ENCODE data around the gene CNTD1. TPM values are rescaled to one million over a fixed set of nuclear protein-coding genes. Genes with fewer than 3 reads are reported as not detected.
A peak's percentile ranks its signal among the peaks of the same experiment; 100 is the strongest.

Gene CNTD1
- total RNA-seq, 4 donors from 2014 or later = not detected

- Histone ChIP-seq H3K4me1 (peaks cover 0 to 17% (median 9%) of the 10 kb centered on the region in 4 donors), H3K4me3 (no peak overlapping the region), H3K27me3 (no peaks in the 10 kb centered on the region), H3K27ac (no peak overlapping the region), H3K9me3 (no peaks in the 10 kb centered on the region), H3K36me3 (peaks cover 0 to 73% (median 0%) of the 10 kb centered on the region in 3 donors)
- TF ChIP-seq CTCF (IDR thresholded peaks at IDR 0.05) = peak; percentile 4 to 64 (median 52)
- no peak for TF ChIP-seq POLR2A (IDR thresholded peaks at IDR 0.05)
- peak; percentile 46 to 80 (median 72) for DNase-seq
These were observed 21.4 kb downstream of the CNTD1 start for GRCh38 chr17:42819939-42820535.

- Histone ChIP-seq H3K4me3 (no peak overlapping the region), H3K9me3 (no peaks in the 10 kb centered on the region), H3K27ac (no peak overlapping the region), H3K4me1 (peaks cover 0 to 17% (median 9%) of the 10 kb centered on the region in 4 donors), H3K27me3 (no peaks in the 10 kb centered on the region), H3K36me3 (peaks cover 0 to 62% (median 0%) of the 10 kb centered on the region in 3 donors)
- TF ChIP-seq CTCF (IDR thresholded peaks at IDR 0.05) = no peak
- TF ChIP-seq POLR2A (IDR thresholded peaks at IDR 0.05) = no peak
- DNase-seq = no peak
These were observed 22.5 kb downstream of the CNTD1 start for GRCh38 chr17:42821176-42821575.

- peaks cover 0 to 14% (median 9%) of the 10 kb centered on the region in 4 donors for H3K4me1 ChIP-seq
- H3K4me3 ChIP-seq = no peak overlapping the region
- DNase-seq = no peak
- H3K36me3 ChIP-seq = no peaks in the 10 kb centered on the region
- H3K9me3 ChIP-seq = no peaks in the 10 kb centered on the region
- H3K27me3 ChIP-seq = no peaks in the 10 kb centered on the region
- no peak overlapping the region for H3K27ac ChIP-seq
- TF ChIP-seq CTCF (IDR thresholded peaks at IDR 0.05) (no peak), POLR2A (IDR thresholded peaks at IDR 0.05) (no peak)
These were observed 28.8 kb downstream of the CNTD1 start for GRCh38 chr17:42827472-42827871.

- H3K4me3 ChIP-seq = no peak overlapping the region
- H3K4me1 ChIP-seq = peaks cover 0 to 18% (median 3%) of the 10 kb centered on the region in 4 donors
- H3K27me3 ChIP-seq = no peaks in the 10 kb centered on the region
- no peaks in the 10 kb centered on the region for H3K9me3 ChIP-seq
- H3K36me3 ChIP-seq = peaks cover 0 to 9% (median 0%) of the 10 kb centered on the region in 3 donors
- TF ChIP-seq CTCF (IDR thresholded peaks at IDR 0.05) (no peak), POLR2A (IDR thresholded peaks at IDR 0.05) (no peak)
- DNase-seq = no peak
- no peak overlapping the region for H3K27ac ChIP-seq
These were observed 32.3 kb downstream of the CNTD1 start for GRCh38 chr17:42830971-42831370.

GRCh38 chr17:42832213-42832933 lies 33.7 kb downstream of the CNTD1 start:
- Histone ChIP-seq H3K36me3 (peaks cover 0 to 23% (median 0%) of the 10 kb centered on the region in 3 donors), H3K27me3 (no peaks in the 10 kb centered on the region), H3K9me3 (no peaks in the 10 kb centered on the region), H3K4me3 (peak overlapping the region; percentile 73 to 93 (median 86)), H3K4me1 (peaks cover 0 to 18% (median 3%) of the 10 kb centered on the region in 4 donors), H3K27ac (peak overlapping the region; percentile 88 to 90 (median 89))
- no peak for TF ChIP-seq POLR2A (IDR thresholded peaks at IDR 0.05)
- no peak for TF ChIP-seq CTCF (IDR thresholded peaks at IDR 0.05)
- DNase-seq = no peak
